Subcutaneous abdominal adipose tissue (tissue), 5 donors: ENCODE results near the gene SON.

ENCODE experiments used
- H3K27ac ChIP-seq: one replicate; pipeline ENCODE4 v1.7.0; 2013; ENCODE audit warnings: low read depth, mild to moderate bottlenecking, inconsistent platforms, low read length, moderate library complexity
- H3K27me3 ChIP-seq, 5 donors: one replicate each; pipeline ENCODE4 v1.7.0; 2013; ENCODE audit warnings: low read length in 5 of 5, inconsistent platforms in 1 of 5; ENCODE audit not compliant: control insufficient read depth in 5 of 5, insufficient read depth in 4 of 5
- H3K36me3 ChIP-seq, 5 donors: one replicate each; pipeline ENCODE4 v1.7.0; 2013; ENCODE audit warnings: low read length in 5 of 5; ENCODE audit not compliant: control insufficient read depth in 5 of 5, insufficient read depth in 5 of 5
- H3K4me1 ChIP-seq, 5 donors: one replicate each; pipeline ENCODE4 v1.7.0; 2013; ENCODE audit warnings: low read length in 5 of 5, mild to moderate bottlenecking in 3 of 5, moderate library complexity in 1 of 5; ENCODE audit not compliant: control insufficient read depth in 5 of 5, insufficient read depth in 5 of 5
- H3K4me3 ChIP-seq, 5 donors: one replicate each; pipeline ENCODE4 v1.7.0; 2013; ENCODE audit warnings: low read length in 5 of 5, low read depth in 1 of 5
- H3K9ac ChIP-seq, 5 donors: one replicate each; pipeline ENCODE4 v1.7.0; 2013; ENCODE audit warnings: low read length in 5 of 5, mild to moderate bottlenecking in 4 of 5, moderate library complexity in 3 of 5
- H3K9me3 ChIP-seq, 5 donors: one replicate each; pipeline ENCODE4 v1.7.0; 2013; ENCODE audit warnings: low read length in 5 of 5; ENCODE audit not compliant: control insufficient read depth in 5 of 5
- donor health status: healthy.
- donor health status: healthy.
- donor health status: healthy.
- donor health status: healthy.
- donor health status: healthy.

SON gene

DNA sequence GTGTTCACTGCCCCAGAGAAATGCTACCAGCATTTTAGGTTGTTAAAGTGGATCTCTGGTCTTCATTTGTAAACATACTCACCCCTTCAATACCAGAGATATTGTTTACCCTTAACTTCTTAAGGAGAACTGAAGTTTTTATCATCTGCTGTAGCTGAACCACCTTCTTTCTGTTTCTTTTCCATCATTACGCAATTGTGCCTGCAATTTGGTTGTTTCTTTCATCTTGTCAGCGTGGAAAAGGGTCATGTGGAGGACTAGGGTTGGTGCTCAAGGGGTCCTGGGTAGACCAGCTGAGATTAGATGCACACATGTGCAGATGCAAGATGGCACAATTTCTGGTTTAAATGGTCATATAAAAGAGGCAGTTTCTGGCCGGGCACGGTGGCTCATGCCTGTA is 23.9 kb upstream of the SON start:
- no peak overlapping the region for H3K4me3 ChIP-seq
- H3K27me3 ChIP-seq = no peaks in the 10 kb centered on the region
- no peak overlapping the region for H3K9ac ChIP-seq
- peaks cover 30 to 61% (median 36%) of the 10 kb centered on the region in 5 donors for H3K36me3 ChIP-seq
- H3K27ac ChIP-seq = no peak overlapping the region
- H3K4me1 ChIP-seq = peaks cover 0 to 16% (median 4%) of the 10 kb centered on the region in 5 donors
- no peaks in the 10 kb centered on the region for H3K9me3 ChIP-seq

GRCh38 chr21:33522297-33522952 is 20.4 kb upstream of the SON start:
- H3K4me3 ChIP-seq = no peak overlapping the region
- H3K27me3 ChIP-seq = no peaks in the 10 kb centered on the region
- H3K36me3 ChIP-seq = peaks cover 19 to 54% (median 35%) of the 10 kb centered on the region in 5 donors
- peaks cover 0 to 10% (median 0%) of the 10 kb centered on the region in 5 donors for H3K4me1 ChIP-seq
- H3K27ac ChIP-seq = no peak overlapping the region
- no peak overlapping the region for H3K9ac ChIP-seq
- H3K9me3 ChIP-seq = no peaks in the 10 kb centered on the region

DNA sequence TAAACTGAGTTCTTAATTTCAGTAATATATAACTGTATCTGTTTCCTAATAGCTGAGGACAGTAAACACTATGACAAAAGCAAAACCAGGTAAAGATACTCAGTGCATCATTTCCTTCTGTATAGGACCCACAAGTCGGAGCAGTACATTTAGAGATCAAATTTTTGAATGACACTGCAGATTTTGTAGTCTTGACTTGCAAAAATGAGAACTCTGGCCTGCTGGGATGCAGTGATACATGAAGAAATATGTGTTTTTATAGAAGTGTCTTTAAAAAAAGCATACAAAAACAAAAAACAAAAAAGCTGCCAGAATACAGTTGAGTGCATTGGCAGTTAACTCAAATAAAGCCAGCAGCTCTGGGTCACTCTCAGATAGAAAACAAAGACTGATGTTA is 19.9 kb upstream of the SON start:
- Histone ChIP-seq H3K9ac (no peak overlapping the region), H3K9me3 (no peaks in the 10 kb centered on the region), H3K4me3 (no peak overlapping the region), H3K36me3 (peaks cover 21 to 54% (median 36%) of the 10 kb centered on the region in 5 donors), H3K27me3 (no peaks in the 10 kb centered on the region), H3K4me1 (peaks cover 0 to 10% (median 0%) of the 10 kb centered on the region in 5 donors), H3K27ac (no peak overlapping the region)

DNA sequence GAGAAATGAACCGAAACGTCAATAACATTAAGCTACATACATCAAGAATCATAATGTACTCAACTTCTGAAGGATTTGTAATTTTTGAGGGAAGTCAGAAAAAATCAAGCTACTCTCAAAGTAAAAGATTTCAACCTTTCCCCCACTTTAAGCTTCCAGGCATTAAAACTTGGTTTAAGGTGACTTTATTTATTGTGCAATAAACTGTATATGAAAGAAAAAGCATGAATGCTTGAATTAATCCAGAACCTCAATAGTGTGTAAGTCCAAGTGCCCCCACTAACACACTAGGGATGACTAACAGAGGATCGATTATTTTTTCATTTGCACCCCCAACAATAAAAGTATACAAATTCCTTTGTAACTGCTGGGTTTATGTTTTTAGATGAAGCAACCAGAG is 11.8 kb upstream of the SON start:
- no peak overlapping the region for H3K4me3 ChIP-seq
- no peak overlapping the region for H3K9ac ChIP-seq
- H3K9me3 ChIP-seq = no peaks in the 10 kb centered on the region
- peaks cover 0 to 5% (median 0%) of the 10 kb centered on the region in 5 donors for H3K4me1 ChIP-seq
- no peaks in the 10 kb centered on the region for H3K27me3 ChIP-seq
- no peak overlapping the region for H3K27ac ChIP-seq
- peaks cover 50 to 85% (median 73%) of the 10 kb centered on the region in 5 donors for H3K36me3 ChIP-seq

GRCh38 chr21:33537212-33537611 is 5.6 kb upstream of the SON start:
- peaks cover 36 to 62% (median 51%) of the 10 kb centered on the region in 5 donors for H3K36me3 ChIP-seq

GRCh38 chr21:33539616-33540015 is 3.2 kb upstream of the SON start:
- peak overlapping the region in 1 of 5 donors; percentile 47 for H3K9ac ChIP-seq

More at GRCh38 chr21:33537212-33537611, 5.6 kb upstream of the SON start:
- Histone ChIP-seq H3K9me3 (no peaks in the 10 kb centered on the region), H3K27ac (no peak overlapping the region), H3K9ac (no peak overlapping the region), H3K4me3 (no peak overlapping the region), H3K27me3 (no peaks in the 10 kb centered on the region), H3K4me1 (peaks cover 4 to 18% (median 12%) of the 10 kb centered on the region in 5 donors)

DNA sequence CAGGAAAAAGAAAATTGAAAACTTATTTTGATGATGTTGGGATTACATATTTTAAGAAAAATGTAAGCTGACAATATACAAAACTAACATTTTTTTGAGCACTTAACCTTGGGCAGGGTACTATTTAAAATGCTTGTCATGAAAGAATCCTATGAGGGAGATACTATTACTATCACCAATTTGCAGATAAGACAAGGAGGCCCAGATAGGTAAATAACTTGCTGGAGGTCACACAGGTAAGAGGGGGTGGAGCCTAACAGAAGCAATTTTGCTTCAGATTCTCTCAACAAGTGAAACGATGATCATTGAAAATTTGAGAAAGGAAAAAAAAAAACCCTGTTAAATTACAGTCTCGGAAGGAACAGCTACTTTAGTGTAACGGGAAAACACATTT is 2.1 kb upstream of the SON start:
- Histone ChIP-seq H3K4me3 (peak overlapping the region in 1 of 5 donors; percentile 86), H3K4me1 (peaks cover 5 to 30% (median 27%) of the 10 kb centered on the region in 5 donors), H3K27ac (peak overlapping the region; percentile 100), H3K27me3 (no peaks in the 10 kb centered on the region), H3K36me3 (peaks cover 18 to 32% (median 23%) of the 10 kb centered on the region in 5 donors), H3K9me3 (no peaks in the 10 kb centered on the region), H3K9ac (peak overlapping the region in 2 of 5 donors; percentile 98 to 99)

More at GRCh38 chr21:33539616-33540015, 3.2 kb upstream of the SON start:
- Histone ChIP-seq H3K27me3 (no peaks in the 10 kb centered on the region), H3K27ac (peak overlapping the region; percentile 100), H3K4me3 (no peak overlapping the region), H3K4me1 (peaks cover 5 to 20% (median 16%) of the 10 kb centered on the region in 5 donors), H3K36me3 (peaks cover 26 to 41% (median 30%) of the 10 kb centered on the region in 5 donors), H3K9me3 (no peaks in the 10 kb centered on the region)

DNA sequence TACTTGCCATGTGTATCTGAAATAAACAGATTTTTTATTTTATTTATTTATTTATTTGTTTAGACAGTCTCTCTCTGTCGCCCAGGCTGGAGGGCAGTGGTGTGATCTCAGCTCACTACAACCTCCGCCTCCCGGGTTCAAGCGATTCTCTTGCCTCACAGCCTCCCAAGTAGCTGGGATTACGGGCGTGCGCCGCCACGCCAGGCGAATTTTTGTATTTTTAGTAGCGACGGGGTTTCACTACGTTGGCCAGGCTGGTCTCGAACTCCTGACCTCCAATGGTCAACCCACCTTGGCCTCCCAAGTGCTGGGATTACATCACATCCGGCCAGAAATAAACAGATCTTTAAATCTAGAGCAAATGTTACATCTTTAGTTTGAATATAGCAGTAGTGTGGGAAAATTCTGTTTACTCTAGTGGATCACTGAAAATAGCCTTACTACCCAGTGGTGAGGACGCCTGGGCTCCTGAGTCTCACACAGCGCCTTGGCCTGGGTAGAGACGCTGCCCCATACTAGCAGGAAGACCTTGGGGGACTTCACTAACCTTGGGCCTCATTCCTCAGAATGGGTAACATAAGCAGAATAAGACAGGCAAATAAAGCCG is 1.6 kb upstream of the SON start:
- Histone ChIP-seq H3K27me3 (no peaks in the 10 kb centered on the region), H3K4me1 (peaks cover 5 to 35% (median 32%) of the 10 kb centered on the region in 5 donors), H3K27ac (peak overlapping the region; percentile 100), H3K4me3 (peak overlapping the region; percentile 86 to 98 (median 94)), H3K9ac (peak overlapping the region; percentile 95 to 100 (median 99)), H3K9me3 (no peaks in the 10 kb centered on the region), H3K36me3 (peaks cover 15 to 27% (median 19%) of the 10 kb centered on the region in 5 donors)

GRCh38 chr21:33541756-33542639 is 840 bp upstream of the SON start, which contains the start of gene GART:
GART (minus strand) TSS chr21:33542117; CDS start chr21:33539315, 2,802 bp downstream.
- Histone ChIP-seq H3K27ac (peak within 1 kb of the TSS; percentile 100), H3K27me3 (no peaks in the 10 kb centered on the region), H3K4me1 (peaks cover 5 to 39% (median 33%) of the 10 kb centered on the region in 5 donors), H3K36me3 (peaks cover 7 to 24% (median 12%) of the 10 kb centered on the region in 5 donors), H3K9me3 (no peaks in the 10 kb centered on the region), H3K4me3 (peak within 1 kb of the TSS; percentile 86 to 99 (median 95)), H3K9ac (peak within 1 kb of the TSS; percentile 98 to 100 (median 99))
